Frontal cortex (tissue), 1 donor: Measurements from ENCODE around the gene CNOT6. TPM values are rescaled to one million over a fixed set of nuclear protein-coding genes. Genes with fewer than 3 reads are reported as not detected.

Experiments
- small RNA-seq: library from RNA; depleted of rRNA; stranded (forward); fragments of <200 nt; gene quantifications from one replicate; pipeline ENCODE3, GENCODE V24; 2014
- total RNA-seq: library from RNA; depleted of rRNA; stranded (reverse); fragments of >200 nt; gene quantifications from one replicate; pipeline ENCODE4 v1.2.3, GENCODE V29; 2014

Gene CNOT6
- total RNA-seq, 1 donor from 2014 or later, result 34.6 TPM

Small RNA genes within 50 kb of the gene (small RNA-seq; reads per million reads assigned to genes)
- gene RNU6-525P, result not detected

Other genes starting within 250 kb of the CNOT6 start
- gene MAPK9, start 202.3 kb upstream of the CNOT6 start, total RNA-seq, result 95.8 TPM
- gene GFPT2, start 141.0 kb upstream of the CNOT6 start, total RNA-seq, result 11.0 TPM
- gene SCGB3A1, start 97.1 kb downstream of the CNOT6 start, total RNA-seq, result not detected
- gene FLT4, start 155.2 kb downstream of the CNOT6 start, total RNA-seq, result 1.6 TPM
- gene OR2Y1, start 245.7 kb downstream of the CNOT6 start, total RNA-seq, result not detected